Measurements from ENCODE around the gene SDC3.

The SDC3 gene

GRCh38 chr1:30848130-30848529, 60.4 kb downstream of the SDC3 start:
- no peak for DNase-seq (ENCODE audit: low spot score)

GRCh38 chr1:30847358-30847972, 61.1 kb downstream of the SDC3 start:
- peak; percentile 90 for DNase-seq (ENCODE audit: low spot score)

GRCh38 chr1:30846587-30846986, 62.0 kb downstream of the SDC3 start:
- no peak for DNase-seq (ENCODE audit: low spot score)

GRCh38 chr1:30845904-30846290, 62.7 kb downstream of the SDC3 start:
- DNase-seq (ENCODE audit: low spot score) = no peak

GRCh38 chr1:30845237-30845903, 63.2 kb downstream of the SDC3 start:
- no peak for DNase-seq (ENCODE audit: low spot score)

- DNase-seq (ENCODE audit: low spot score) = no peak
These were observed 63.9 kb downstream of the SDC3 start for GRCh38 chr1:30844631-30845030.

GRCh38 chr1:30842697-30843354, 65.7 kb downstream of the SDC3 start:
- no peak for DNase-seq (ENCODE audit: low spot score)

- no peak for DNase-seq (ENCODE audit: low spot score)
These were observed 67.5 kb downstream of the SDC3 start for GRCh38 chr1:30840904-30841598.

- DNase-seq (ENCODE audit: low spot score) = no peak
These were observed 68.7 kb downstream of the SDC3 start for GRCh38 chr1:30839827-30840359.

- no peak for DNase-seq (ENCODE audit: low spot score)
These were observed 69.6 kb downstream of the SDC3 start for GRCh38 chr1:30838996-30839395.

- DNase-seq (ENCODE audit: low spot score) = no peak
These were observed 70.9 kb downstream of the SDC3 start for GRCh38 chr1:30837653-30838052.

- no peak for DNase-seq (ENCODE audit: low spot score)
These were observed 74.3 kb downstream of the SDC3 start for GRCh38 chr1:30834253-30834652.

GRCh38 chr1:30830537-30830936, 78.0 kb downstream of the SDC3 start:
- DNase-seq (ENCODE audit: low spot score) = no peak

- no peak for DNase-seq (ENCODE audit: low spot score)
These were observed 78.7 kb downstream of the SDC3 start for GRCh38 chr1:30829889-30830288.

GRCh38 chr1:30824736-30825429, 83.7 kb downstream of the SDC3 start:
- no peak for DNase-seq (ENCODE audit: low spot score)

- DNase-seq (ENCODE audit: low spot score) = peak; percentile 99
These were observed 84.4 kb downstream of the SDC3 start for GRCh38 chr1:30823969-30824735.

GRCh38 chr1:30823627-30823968, 85.0 kb downstream of the SDC3 start:
- DNase-seq (ENCODE audit: low spot score) = no peak

GRCh38 chr1:30822966-30823581, 85.5 kb downstream of the SDC3 start:
- no peak for DNase-seq (ENCODE audit: low spot score)

GRCh38 chr1:30822006-30822405, 86.6 kb downstream of the SDC3 start:
- DNase-seq (ENCODE audit: low spot score) = no peak

GRCh38 chr1:30820299-30820698, 88.3 kb downstream of the SDC3 start:
- DNase-seq (ENCODE audit: low spot score) = no peak

Measured in COLO829 (cell line).